Activated gamma-delta T cell treated with Interleukin-2 at 50 U/mL for 16 hours (primary cell): Measurements from ENCODE around the gene AGAP1.

Experiments
- DNase-seq: peaks from one replicate; pipeline ENCODE4 v3.0.0-alpha.2; 2020

AGAP1 gene

DNA sequence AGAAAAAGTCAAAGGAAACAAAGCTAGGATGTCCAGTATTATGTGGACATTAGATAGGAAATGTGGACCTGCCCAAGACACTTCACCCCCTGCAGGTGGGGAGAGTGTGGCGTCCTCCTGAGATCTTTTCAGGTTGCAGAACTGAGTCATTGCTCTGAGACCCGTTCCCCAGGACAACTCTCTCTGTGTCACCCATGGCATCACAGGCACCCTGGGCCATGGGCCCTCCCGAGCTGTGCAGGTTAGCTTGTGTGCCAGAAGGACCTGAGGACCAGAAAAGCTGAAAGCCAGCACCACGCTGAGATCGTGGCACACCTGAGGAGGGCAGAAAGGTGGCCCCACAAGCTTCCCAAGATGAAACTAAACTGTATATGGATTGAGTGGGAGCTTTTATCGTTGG, 229.5 kb downstream of the AGAP1 start:
- DNase-seq: no peak

- no peak for DNase-seq
Observed at GRCh38 chr2:235723811-235724465, 230.1 kb downstream of the AGAP1 start.

GRCh38 chr2:235725016-235725489, 231.2 kb downstream of the AGAP1 start:
- no peak for DNase-seq

DNA sequence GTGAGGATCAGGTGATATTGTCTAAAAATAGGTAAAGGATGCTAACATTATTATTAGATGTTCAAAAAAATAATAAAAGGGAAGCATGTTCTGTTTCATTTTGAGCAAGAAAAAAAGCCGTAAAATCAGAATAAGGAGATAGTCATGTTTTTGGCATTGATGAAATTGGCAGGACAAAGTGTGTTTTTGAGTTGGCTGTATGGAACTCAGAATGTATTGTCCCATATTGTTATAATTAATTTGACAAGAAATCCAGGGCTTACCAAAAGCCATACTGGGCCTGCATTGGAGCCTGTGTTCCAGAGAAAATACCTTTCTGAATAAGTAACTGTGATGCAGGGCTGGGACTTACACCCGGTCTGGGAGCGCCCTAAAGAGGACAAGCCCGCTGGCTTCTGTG, 232.0 kb downstream of the AGAP1 start:
- no peak for DNase-seq

DNA sequence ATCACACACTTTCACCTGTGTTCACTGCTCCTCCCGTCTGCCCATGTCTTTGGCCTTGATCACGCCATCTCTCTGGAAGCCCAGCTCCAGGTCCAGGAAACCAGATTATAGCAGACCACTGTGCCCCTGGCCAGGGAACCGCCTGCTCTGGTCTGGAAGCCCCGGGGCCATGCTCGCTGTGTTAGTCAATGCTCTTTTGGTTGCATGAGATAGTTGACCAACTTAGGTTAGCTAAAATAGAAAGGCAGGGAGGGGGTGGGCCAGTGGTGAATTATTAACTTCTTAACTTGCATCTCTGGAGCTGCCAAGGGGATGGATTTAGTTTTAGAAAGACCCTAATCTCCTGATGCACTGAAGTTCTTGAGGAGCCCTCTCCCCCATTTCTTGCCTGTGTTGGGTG, 232.7 kb downstream of the AGAP1 start:
- DNase-seq: no peak

DNA sequence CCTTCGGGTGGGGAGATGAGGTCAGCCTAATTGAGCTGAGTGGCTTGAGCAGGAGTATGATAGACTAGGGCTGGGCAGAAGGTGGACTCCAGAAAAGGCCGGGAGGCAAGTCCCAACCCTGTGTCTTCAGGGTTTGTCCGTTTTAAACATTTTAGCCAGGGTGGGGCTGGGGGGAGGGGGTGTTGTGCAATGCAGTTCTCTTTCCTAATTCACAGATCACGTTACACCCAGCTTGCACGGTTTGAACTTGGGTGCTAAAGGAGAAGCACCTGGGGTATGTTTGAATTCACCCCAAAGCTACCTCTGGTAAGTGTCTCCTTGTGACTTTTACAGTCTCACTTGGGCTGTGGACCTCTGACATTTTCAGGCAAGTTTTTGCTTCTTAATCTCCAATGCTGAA, 233.3 kb downstream of the AGAP1 start:
- DNase-seq: no peak

DNA sequence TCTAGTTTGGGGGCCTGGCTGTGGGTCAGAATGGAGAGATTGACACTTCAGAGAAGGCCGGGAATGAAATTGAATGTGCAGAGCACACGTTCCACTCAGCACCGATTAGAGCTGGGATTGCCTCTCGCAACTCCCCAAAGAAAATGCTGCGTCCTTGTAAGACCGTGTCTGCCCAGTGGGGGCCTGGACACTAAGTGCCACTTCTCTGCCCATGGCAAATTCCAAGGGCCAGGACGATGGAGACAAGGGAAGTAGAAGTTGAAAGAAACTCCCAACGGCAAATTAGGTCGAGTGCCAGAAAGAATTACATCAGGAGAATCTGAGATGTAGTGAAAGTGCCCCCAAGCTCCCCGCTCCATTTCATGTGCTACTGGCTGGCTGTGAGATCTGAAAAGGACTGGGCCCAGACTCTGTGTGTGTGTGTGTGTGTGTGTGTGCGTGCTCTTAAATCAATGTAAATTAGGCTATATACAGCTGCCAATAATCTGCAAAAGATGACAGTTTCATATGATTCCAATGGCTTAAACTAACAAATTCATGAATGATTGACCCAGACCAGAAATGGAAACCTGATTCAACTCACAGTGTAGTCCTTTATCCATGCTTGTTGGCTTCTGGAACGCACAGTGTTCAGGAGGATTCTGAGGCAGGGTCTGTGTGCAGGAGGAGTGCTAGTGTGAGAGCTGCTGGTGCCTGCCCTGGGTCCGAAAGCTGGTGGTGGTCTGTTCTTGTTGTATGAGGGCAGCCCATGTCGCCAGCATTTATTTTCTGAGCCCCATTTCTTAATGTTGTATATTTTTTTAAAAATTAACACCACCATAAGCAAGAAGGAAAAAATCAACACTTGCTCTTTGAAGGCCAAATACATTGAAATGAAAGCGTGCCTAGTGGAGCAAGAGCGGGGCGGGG, 234.3 kb downstream of the AGAP1 start:
- DNase-seq: no peak

- no peak for DNase-seq
Observed at GRCh38 chr2:235728800-235729556, 235.1 kb downstream of the AGAP1 start.

GRCh38 chr2:235729557-235729947, 235.7 kb downstream of the AGAP1 start:
- no peak for DNase-seq

DNA sequence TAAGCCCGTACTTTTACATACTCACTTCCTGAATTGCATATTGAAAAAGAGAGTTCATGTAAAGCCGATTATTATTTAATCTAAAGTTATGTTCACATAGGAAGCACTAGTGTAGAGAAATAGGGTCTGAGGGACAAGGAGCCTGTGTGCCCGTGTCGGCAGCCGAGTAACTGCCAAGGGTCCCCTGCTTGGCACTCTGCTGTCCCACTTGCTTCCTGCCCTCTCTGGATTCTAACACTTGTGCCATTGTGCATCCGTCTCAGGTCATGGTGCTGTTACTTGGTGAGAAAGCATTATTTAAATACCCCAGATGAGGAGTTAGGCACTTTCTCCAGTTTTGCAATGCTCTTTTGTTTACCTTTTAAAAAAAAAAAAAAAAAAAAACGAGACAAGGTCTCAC, 236.3 kb downstream of the AGAP1 start:
- no peak for DNase-seq

DNA sequence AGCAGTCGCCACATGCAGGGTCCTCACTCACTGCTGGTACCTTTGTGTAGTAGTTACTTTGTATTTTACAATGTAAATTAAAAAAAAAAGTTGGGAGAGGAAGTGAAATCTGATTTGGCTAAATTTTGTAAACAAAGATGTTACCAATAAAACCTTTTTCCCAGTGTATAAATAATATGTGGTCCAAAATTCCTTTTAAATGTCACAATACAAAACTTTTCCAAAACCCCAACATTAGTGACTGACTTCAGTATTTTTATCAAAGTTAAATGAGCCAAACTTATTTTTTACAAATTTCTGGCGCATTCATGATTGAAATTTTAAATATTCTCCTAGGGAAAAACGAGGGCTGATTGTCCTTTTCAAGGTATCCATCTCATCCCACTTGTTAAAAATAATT, 239.9 kb downstream of the AGAP1 start:
- no peak for DNase-seq

DNA sequence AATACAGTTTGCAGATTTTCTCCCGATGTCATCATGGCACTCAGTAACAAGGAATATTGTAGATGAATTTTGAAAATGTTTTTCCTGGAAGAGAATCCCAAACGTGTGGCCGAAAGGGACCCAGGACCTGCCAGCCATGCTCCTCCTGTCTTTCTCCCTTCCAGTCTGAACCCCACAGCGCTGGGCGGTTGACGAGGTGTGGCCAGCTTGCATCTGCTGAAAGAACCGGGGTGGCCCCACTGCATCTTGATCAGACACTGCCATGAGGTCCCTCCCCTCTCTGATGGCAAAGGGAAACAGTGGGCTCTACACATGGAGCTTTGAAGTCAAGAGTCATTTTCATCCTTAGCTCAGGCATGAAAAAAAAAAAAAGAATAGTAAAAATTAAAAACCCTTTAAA, 240.3 kb downstream of the AGAP1 start:
- DNase-seq: no peak

- DNase-seq: no peak
Observed at GRCh38 chr2:235734688-235735231, 240.9 kb downstream of the AGAP1 start.

GRCh38 chr2:235737396-235737795, 243.6 kb downstream of the AGAP1 start:
- DNase-seq: no peak

- DNase-seq: no peak
Observed at GRCh38 chr2:235737840-235738239, 244.0 kb downstream of the AGAP1 start.

GRCh38 chr2:235739704-235740415, 246.0 kb downstream of the AGAP1 start:
- no peak for DNase-seq

DNA sequence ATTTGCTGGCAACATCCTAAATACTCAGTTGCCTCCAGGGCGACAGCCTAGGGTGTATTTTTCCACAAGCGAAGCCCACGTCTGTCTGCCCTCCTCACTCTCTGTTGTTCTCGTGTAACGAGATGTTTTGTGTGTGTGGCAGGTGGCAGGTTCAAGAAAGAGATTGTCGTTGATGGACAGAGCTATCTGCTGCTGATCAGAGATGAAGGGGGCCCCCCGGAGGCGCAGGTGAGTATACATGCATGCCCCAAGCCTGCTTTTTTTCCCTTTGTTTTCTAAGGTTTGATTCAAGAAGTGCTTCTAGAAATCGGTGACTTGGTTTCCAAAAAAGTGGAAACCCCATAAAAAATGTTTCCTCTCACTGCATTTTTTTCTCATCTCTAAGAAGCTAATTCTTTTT, 247.0 kb downstream of the AGAP1 start:
- no peak for DNase-seq

- DNase-seq: no peak
Observed at GRCh38 chr2:235744161-235744560, 250.3 kb downstream of the AGAP1 start.

DNA sequence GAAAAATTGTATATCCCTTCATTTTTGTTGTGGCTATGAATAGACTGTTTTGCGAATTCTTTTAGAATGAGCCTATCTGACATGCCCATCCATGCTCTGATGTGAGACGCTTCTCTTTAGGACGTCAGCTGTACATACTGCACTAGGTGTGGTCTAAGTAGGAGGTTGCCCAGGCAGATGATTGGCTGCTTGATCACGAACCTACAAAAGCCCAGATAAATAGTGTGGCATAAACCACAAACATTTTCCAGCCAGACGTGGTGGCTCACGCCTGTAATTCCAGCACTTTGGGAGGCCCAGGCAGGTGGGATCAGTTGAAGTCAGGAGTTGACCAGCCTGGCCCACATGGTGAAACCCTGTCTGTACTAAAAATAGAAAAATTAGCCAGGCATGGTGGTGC, 251.8 kb downstream of the AGAP1 start:
- no peak for DNase-seq

DNA sequence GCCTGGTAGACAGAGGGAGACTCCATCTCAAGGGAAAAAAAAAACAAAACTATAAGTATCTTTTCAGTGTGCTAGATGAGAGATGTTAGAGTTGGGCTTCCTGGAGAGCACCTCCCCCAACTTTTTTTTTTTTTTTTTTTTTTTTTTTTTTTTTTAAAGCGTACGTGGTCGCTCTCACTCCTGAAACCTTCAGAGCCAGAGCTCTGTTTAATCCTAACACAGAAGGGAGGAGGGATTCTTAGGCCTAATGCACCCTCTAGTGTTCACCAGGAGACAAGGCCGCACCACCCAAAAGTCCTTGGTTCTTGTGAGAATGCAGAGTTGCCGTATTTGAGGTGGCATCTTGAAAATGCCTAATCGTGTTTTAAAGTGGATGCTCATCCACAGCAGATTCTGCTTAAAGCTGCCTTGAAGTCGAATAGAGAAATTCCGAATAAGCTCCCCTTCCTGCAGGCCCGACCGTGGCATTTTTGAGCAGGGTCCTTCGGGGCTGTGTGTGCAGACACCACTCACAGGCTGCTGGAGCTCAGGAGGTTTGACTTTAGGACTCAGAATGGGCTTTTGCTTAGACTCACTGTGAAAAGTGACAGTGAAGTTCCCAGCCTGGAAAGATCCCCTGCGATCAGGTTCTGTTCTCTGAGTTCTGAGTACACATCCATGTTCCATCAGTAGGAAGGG, 252.6 kb downstream of the AGAP1 start:
- peak; percentile 11 for DNase-seq

GRCh38 chr2:235747001-235747785, 253.3 kb downstream of the AGAP1 start:
- no peak for DNase-seq
